K562 (cell line): Measurements from ENCODE around the gene CUEDC2. TPM values are rescaled to one million over a fixed set of nuclear protein-coding genes. Genes with fewer than 3 reads are reported as not detected.

Experiments used
- ATAC-seq: fragments of 200-7000 bp; cut with Tn5 transposase; 3 replicates; pipeline ENCODE4 v1.9.1; 2020; ENCODE audit warnings: moderate library complexity
- BruUV-seq: library from RNA; stranded (reverse); fragments of 400-500 nt; replicated peaks from 2 replicates; lab custom pipeline; 2021; lab: Mats Ljungman, UMichigan
- CTCF ChIA-PET: fragments of 300-600 bp; formaldehyde crosslinking; extraction: SDS; loops from one replicate; lab custom pipeline; 2021; ENCODE audit warnings: low intra/inter-chr PET ratio; lab: Yijun Ruan, JAX
- POLR2A ChIA-PET: fragments of 300-600, 350-650 bp; sonication (Branson Sonifier 250); formaldehyde crosslinking; extraction: SDS; loops from one replicate; lab custom pipeline; 2021; ENCODE audit warnings: antibody characterized with exemption, inconsistent platforms; lab: Yijun Ruan, JAX
- DNase-seq, 4 experiments: peaks; one replicate each; pipeline versions ENCODE4 v3.0.0 to v3.0.0-alpha.2; 2011 to 2018; ENCODE audit warnings: low spot score in 3 of 4, mixed read lengths in 3 of 4; ENCODE audit errors: extremely low read depth in 1 of 4
- FAIRE-seq: peaks from 2 replicates; lab custom pipeline; 2011; peaks lifted over from hg19 to GRCh38; lab: Jason Lieb, UNC
- H2AFZ ChIP-seq: 2 replicates; pipeline ENCODE4 v1.6.0; 2011; ENCODE audit warnings: low read depth, low read length, control low read depth, inconsistent platforms
- H3K27ac ChIP-seq: fragments of 200-600 bp; 3 replicates; pipeline ENCODE4 v1.8.0; 2011; ENCODE audit warnings: low read depth, mild to moderate bottlenecking, control low read depth, inconsistent platforms, low read length, moderate library complexity, mixed read lengths; ENCODE audit errors: extremely low read depth
- H3K27me3 ChIP-seq, 2 experiments: fragments of 300-600 bp in 1 of 2; 2 replicates in 1 of 2; 3 replicates in 1 of 2; pipeline versions ENCODE4 v1.6.0 to v1.8.0; 2011; ENCODE audit warnings: inconsistent platforms in 2 of 2, low read length in 2 of 2, mild to moderate bottlenecking in 1 of 2, mixed read lengths in 1 of 2, moderate library complexity in 1 of 2; ENCODE audit not compliant: control insufficient read depth in 2 of 2, insufficient read depth in 2 of 2
- H3K36me3 ChIP-seq: fragments of 300-600 bp; 3 replicates; pipeline ENCODE4 v1.8.0; 2011; ENCODE audit warnings: mild to moderate bottlenecking, low read length, inconsistent platforms; ENCODE audit not compliant: control insufficient read depth, insufficient read depth
- H3K4me1 ChIP-seq, 2 experiments: fragments of 200-600 bp in 1 of 2; replicated peaks in 1 of 2; 2 replicates in 1 of 2; 3 replicates in 1 of 2; pipeline versions ENCODE4 v1.5.1 to v1.8.0; 2011; ENCODE audit warnings: inconsistent platforms in 2 of 2, low read length in 2 of 2, mild to moderate bottlenecking in 1 of 2, mixed read lengths in 1 of 2, moderate library complexity in 1 of 2; ENCODE audit not compliant: control insufficient read depth in 2 of 2, insufficient read depth in 2 of 2
- H3K4me2 ChIP-seq: 2 replicates; pipeline ENCODE4 v1.6.1; 2011; ENCODE audit warnings: low read length, control low read depth, inconsistent platforms, mixed read lengths; ENCODE audit not compliant: insufficient read depth
- H3K4me3 ChIP-seq: fragments of 200-600 bp; sonication (generic), shearing (Covaris generic); 2 replicates; pipeline ENCODE4 v1.5.1; 2016; ENCODE audit warnings: control low read depth, inconsistent platforms
- H3K79me2 ChIP-seq: fragments of 200-600 bp; 3 replicates; pipeline ENCODE4 v1.8.0; 2011; ENCODE audit warnings: low read length, inconsistent platforms; ENCODE audit not compliant: control insufficient read depth, insufficient read depth
- H3K9ac ChIP-seq, 2 experiments: 2 replicates each; pipeline versions ENCODE4 v1.6.0 to v1.6.1; 2011; ENCODE audit warnings: low read depth in 2 of 2, low read length in 2 of 2, control low read depth in 1 of 2, inconsistent platforms in 1 of 2, mild to moderate bottlenecking in 1 of 2, mixed read lengths in 1 of 2; ENCODE audit not compliant: insufficient read depth in 1 of 2
- H3K9me1 ChIP-seq: one replicate; pipeline ENCODE4 v1.6.0; 2011; ENCODE audit warnings: inconsistent platforms, mild to moderate bottlenecking, low read length, moderate library complexity; ENCODE audit not compliant: control insufficient read depth, insufficient read depth
- H3K9me3 ChIP-seq: replicated peaks from 2 replicates; pipeline ENCODE4 v1.5.1; 2011; ENCODE audit warnings: low read depth, low read length, inconsistent platforms; ENCODE audit not compliant: control insufficient read depth, insufficient read depth
- H4K20me1 ChIP-seq: replicated peaks from 2 replicates; pipeline ENCODE4 v1.6.1; 2011; ENCODE audit warnings: low read length, inconsistent platforms, mixed read lengths; ENCODE audit not compliant: control insufficient read depth, insufficient read depth
- BMI1 ChIP-seq: fragments of 150-350 bp; IDR thresholded peaks from 2 replicates; pipeline ENCODE4 v1.6.1; 2014; ENCODE audit warnings: low read length
- CREM ChIP-seq: IDR thresholded peaks from 2 replicates; pipeline ENCODE4 v1.6.1; 2014; ENCODE audit warnings: antibody characterized with exemption, low read depth
- CTCF ChIP-seq, 3 experiments: IDR thresholded peaks in 2 of 3; conservative IDR thresholded peaks in 1 of 3; 2 replicates each; pipeline ENCODE4 v1.5.1; 2011 to 2012; ENCODE audit warnings: low read length in 3 of 3, mild to moderate bottlenecking in 3 of 3, control low read depth in 2 of 3, improper control_type of control experiment in 1 of 3, inconsistent platforms in 1 of 3, low read depth in 1 of 3, mixed read lengths in 1 of 3, moderate library complexity in 1 of 3; ENCODE audit not compliant: insufficient read depth in 2 of 3
- DLX4 ChIP-seq: fragments of 250-450 bp; sonication (Bioruptor Pico); IDR thresholded peaks from 2 replicates; pipeline ENCODE4 v1.6.1; 2021; ENCODE audit warnings: mild to moderate bottlenecking
- ESRRA ChIP-seq: fragments of 450-650 bp; IDR thresholded peaks from 2 replicates; pipeline ENCODE4 v1.6.1; 2014; ENCODE audit warnings: low read depth, mild to moderate bottlenecking, moderate library complexity, borderline replicate concordance
- HMG20B ChIP-seq: fragments of 250-450 bp; sonication (Bioruptor Pico); IDR thresholded peaks from 2 replicates; pipeline ENCODE4 v1.5.0; 2021; ENCODE audit warnings: mild to moderate bottlenecking
- NFE2 ChIP-seq: IDR thresholded peaks from 2 replicates; pipeline ENCODE4 v1.6.1; 2014; ENCODE audit warnings: antibody characterized with exemption, low read depth
- SIN3A ChIP-seq, 2 experiments: fragments of 150-350 bp in 1 of 2; IDR thresholded peaks; 2 replicates each; pipeline ENCODE4 v1.6.1; 2011 to 2016; ENCODE audit warnings: borderline replicate concordance in 2 of 2, low read depth in 2 of 2, low read length in 2 of 2, mild to moderate bottlenecking in 2 of 2, moderate library complexity in 2 of 2; ENCODE audit not compliant: control insufficient read depth in 1 of 2
- SMARCB1 ChIP-seq: IDR thresholded peaks from 2 replicates; pipeline ENCODE4 v1.6.1; 2011; ENCODE audit warnings: improper control_type of control experiment, low read depth; ENCODE audit not compliant: insufficient read length
- TCF3 ChIP-seq: sonication (generic); formaldehyde crosslinking; IDR thresholded peaks from 2 replicates; pipeline ENCODE4 v1.4.0; 2020; ENCODE audit warnings: mild to moderate bottlenecking, missing genetic modification reagents
- TFE3 ChIP-seq: fragments of 450-650 bp; formaldehyde crosslinking; IDR thresholded peaks from 2 replicates; pipeline ENCODE4 v1.4.0; 2020; ENCODE audit warnings: mild to moderate bottlenecking, mixed read lengths
- ZC3H11A ChIP-seq: IDR thresholded peaks from 2 replicates; pipeline ENCODE4 v1.6.1; 2012; ENCODE audit warnings: low read depth, low read length, improper control_type of control experiment
- ZNF212 ChIP-seq: fragments of 450-650 bp; formaldehyde crosslinking; IDR thresholded peaks from 2 replicates; pipeline ENCODE4 v1.4.0; 2020; ENCODE audit warnings: mild to moderate bottlenecking
- ZNF239 ChIP-seq: fragments of 250-450 bp; sonication (Bioruptor Pico); IDR thresholded peaks from 2 replicates; pipeline ENCODE4 v1.4.0; 2020; ENCODE audit warnings: mild to moderate bottlenecking
- ZNF316 ChIP-seq: fragments of 450-650 bp; IDR thresholded peaks from 2 replicates; pipeline ENCODE4 v1.6.1; 2016
- ZNF507 ChIP-seq: conservative IDR thresholded peaks from 2 replicates; pipeline ENCODE4 v1.6.1; 2017; ENCODE audit warnings: missing genetic modification characterization, missing compliant biosample characterization
- ZNF589 ChIP-seq: fragments of 200-800 bp; sonication (Bioruptor generic); IDR thresholded peaks from 2 replicates; pipeline ENCODE4 v1.6.1; 2016; ENCODE audit warnings: low read depth, missing genetic modification characterization, missing compliant biosample characterization
- WGBS: fragments of 100-300 bp; shearing (Covaris generic); methylation state at CpG from one replicate; pipeline ENCODE4 v1.1.6; 2016; ENCODE audit warnings: low coverage, mixed read lengths; ENCODE audit not compliant: insufficient coverage; ENCODE audit errors: missing lambda C conversion rate; 5-methylcytosine and 5-hydroxymethylcytosine counted together
- in situ Hi-C: fragments of 300-500 bp; cut with MboI; formaldehyde crosslinking; loops from 4 replicates; pipeline ENCODE4 v1.15.0; 2018; ENCODE audit warnings: inconsistent platforms, mixed read lengths
- intact Hi-C: fragments of 100-400 bp; cut with micrococcal nuclease; formaldehyde crosslinking; loops from 2 replicates; pipeline ENCODE4 v1.14.2; 2022
- polyA plus RNA-seq, 8 experiments: library from polyadenylated mRNA; depleted of rRNA in 4 of 8; stranded (reverse) in 5 of 8; unstranded in 3 of 8; fragments of >200 nt; fragmentation: Nextera tagmentation in 2 of 8; fragmentation: Illumina TruSeq in 1 of 8; extraction: Ambion mirVana in 2 of 8; extraction: Trizol in 1 of 8; gene quantifications; 2 replicates each; pipeline versions ENCODE4 v1.2.1 to v1.2.3, GENCODE V29; 2011 to 2014; ENCODE audit warnings: inconsistent platforms in 1 of 8, missing spikeins in 1 of 8
- total RNA-seq, 7 experiments: library from RNA; depleted of rRNA in 6 of 7; stranded (reverse); fragments of >200 nt in 6 of 7; fragmentation: Illumina TruSeq in 2 of 7; extraction: Trizol in 2 of 7; gene quantifications; 2 replicates each; pipeline versions ENCODE4 v1.2.1 to v1.2.3, GENCODE V29; 2011 to 2021; ENCODE audit warnings: low replicate concordance in 1 of 7
- TF ChIP-seq, protein P1 (sequence below): sonication (generic); formaldehyde crosslinking; IDR thresholded peaks from 2 replicates; pipeline ENCODE4 v1.8.0; 2022; ENCODE audit warnings: missing genetic modification reagents, mild to moderate bottlenecking, moderate library complexity, borderline replicate concordance

Gene CUEDC2
- total and polyA plus RNA-seq, 9 of the 15 experiments (the other 6 are each of a cell fraction or from before 2014, with no cell fraction given), result 8.5 to 48.9 (median 27.4) TPM

GRCh38 chr10:102463983-102464382 lies 31.6 kb upstream of the CUEDC2 start:
- H3K79me2 ChIP-seq, result no peaks in the 10 kb centered on the region
- H3K36me3 ChIP-seq, result no peaks in the 10 kb centered on the region
- 16% methylated on average over 9 of the region's 10 CpGs for WGBS
- peaks cover 23 to 39% of the 10 kb centered on the region in 2 experiments for H3K4me1 ChIP-seq
- no peaks in the 10 kb centered on the region for H4K20me1 ChIP-seq
- H2AFZ ChIP-seq, result no peak overlapping the region
- intact Hi-C loops (loop anchor here (5.0 kb wide), 1 partner anchor 42 kb away; the partner anchor contains the start of gene FBXL15), in situ Hi-C loops (no loop called here)
- ChIA-PET CTCF (no interaction called here), POLR2A (interaction anchor here (1.8 to 4.2 kb wide), 2 partner anchors 11 to 12 kb away, joined by 7 to 24 read pairs; partner anchors contain the start of gene C10orf95)
- no peaks in the 10 kb centered on the region for H3K27me3 ChIP-seq
- H3K4me2 ChIP-seq, result peak overlapping the region; percentile 23; the same call in 1 of the 2 replicates
- BruUV-seq, result no TSS peak
- peak; percentile 42 for ATAC-seq
- no peak overlapping the region for H3K4me3 ChIP-seq
- DNase-seq, result peak in 1 of 4 experiments; percentile 64
- H3K9ac ChIP-seq, result no peak overlapping the region; a peak in 1 of 4 replicates
- H3K9me1 ChIP-seq, result no peaks in the 10 kb centered on the region
- FAIRE-seq, result no peak
- no peaks in the 10 kb centered on the region for H3K9me3 ChIP-seq
- peak overlapping the region; percentile 50; the same call in 1 of the 3 replicates for H3K27ac ChIP-seq
- no peak for TF ChIP-seq SIN3A (IDR thresholded peaks at IDR 0.05; ENCODE audit: borderline replicate concordance in 2 of 2, control insufficient read depth in 1 of 2, low read depth in 2 of 2, low read length in 2 of 2)
- 0 out of 2 replicates have a peak, but pooled peaks have one; percentile 13 for TF ChIP-seq CREM
- no peak for TF ChIP-seq ESRRA
- TF ChIP-seq ZNF212 (CRISPR knock-in tag), result no peak
- TF ChIP-seq TFE3, result no peak
- TF ChIP-seq ZNF507 (tag), result no peak
- no peak for TF ChIP-seq HMG20B (CRISPR knock-in tag)
- TF ChIP-seq ZNF316, result no peak
- TF ChIP-seq TCF3, result no peak
- TF ChIP-seq, protein P1, sequence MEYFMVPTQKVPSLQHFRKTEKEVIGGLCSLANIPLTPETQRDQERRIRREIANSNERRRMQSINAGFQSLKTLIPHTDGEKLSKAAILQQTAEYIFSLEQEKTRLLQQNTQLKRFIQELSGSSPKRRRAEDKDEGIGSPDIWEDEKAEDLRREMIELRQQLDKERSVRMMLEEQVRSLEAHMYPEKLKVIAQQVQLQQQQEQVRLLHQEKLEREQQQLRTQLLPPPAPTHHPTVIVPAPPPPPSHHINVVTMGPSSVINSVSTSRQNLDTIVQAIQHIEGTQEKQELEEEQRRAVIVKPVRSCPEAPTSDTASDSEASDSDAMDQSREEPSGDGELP, result peak; percentile 29; the same call in 1 of the 2 replicates
- no peak for TF ChIP-seq ZNF239 (CRISPR knock-in tag)
- TF ChIP-seq ZNF589, result no peak
- TF ChIP-seq NFE2, result 0 out of 2 replicates have a peak, but pooled peaks have one; percentile 25
- TF ChIP-seq SMARCB1, result no peak
- no peak for TF ChIP-seq BMI1
- no peak for TF ChIP-seq DLX4 (CRISPR knock-in tag)
- TF ChIP-seq CTCF (IDR thresholded peaks at IDR 0.05 in 2 of 3, conservative IDR thresholded peaks at IDR 0.05 in 1 of 3; ENCODE audit: insufficient read depth in 2 of 3, low read depth in 1 of 3, low read length in 3 of 3), result peak in 2 of 3 experiments; percentile 31 to 46; a peak in 3 of 6 replicates
- no peak for TF ChIP-seq ZC3H11A
